Mesothelial cell of epicardium (in vitro differentiated cells): Measurements from ENCODE around the gene HRH2. TPM values are rescaled to one million over a fixed set of nuclear protein-coding genes. Genes with fewer than 3 reads are reported as not detected.
"Not testable (repeated sequence)": the region's sequence is repeated elsewhere in the genome, so short reads cannot be mapped to it uniquely, and the experiment has no call there.

Experiments
- DNase-seq, 2 experiments: peaks; one replicate each; pipeline ENCODE4 v3.0.0; 2021; ENCODE audit warnings: low spot score in 2 of 2; ENCODE audit not compliant: unreplicated experiment in 2 of 2
- H3K27ac Mint-ChIP-seq: 2 replicates; pipeline ENCODE4 v1.8.0; 2021; ENCODE audit warnings: mixed read lengths
- H3K27me3 Mint-ChIP-seq: 2 replicates; pipeline ENCODE4 v1.8.0; 2021; ENCODE audit warnings: low read depth, mixed read lengths
- H3K36me3 Mint-ChIP-seq: 2 replicates; pipeline ENCODE4 v1.8.0; 2021; ENCODE audit warnings: mixed read lengths
- H3K4me1 Mint-ChIP-seq: 2 replicates; pipeline ENCODE4 v1.8.0; 2021; ENCODE audit warnings: mixed read lengths
- H3K4me3 Mint-ChIP-seq: 2 replicates; pipeline ENCODE4 v1.8.0; 2021; ENCODE audit warnings: mild to moderate bottlenecking, moderate library complexity, mixed read lengths
- H3K9me3 Mint-ChIP-seq: 2 replicates; pipeline ENCODE4 v1.8.0; 2021; ENCODE audit warnings: mixed read lengths
- total RNA-seq: library from RNA; stranded (reverse); gene quantifications from 3 replicates; pipeline ENCODE4 v1.2.1, GENCODE V29; 2021
- TF ChIP-seq, protein P1 (sequence below): fragments of 200-600 bp; sonication (generic); IDR thresholded peaks from one replicate; pipeline ENCODE4 v1.5.0; 2021; ENCODE audit warnings: antibody characterized with exemption; ENCODE audit not compliant: unreplicated experiment

The HRH2 gene
- total RNA-seq, 1 donor from 2014 or later = 2.6 TPM

DNA sequence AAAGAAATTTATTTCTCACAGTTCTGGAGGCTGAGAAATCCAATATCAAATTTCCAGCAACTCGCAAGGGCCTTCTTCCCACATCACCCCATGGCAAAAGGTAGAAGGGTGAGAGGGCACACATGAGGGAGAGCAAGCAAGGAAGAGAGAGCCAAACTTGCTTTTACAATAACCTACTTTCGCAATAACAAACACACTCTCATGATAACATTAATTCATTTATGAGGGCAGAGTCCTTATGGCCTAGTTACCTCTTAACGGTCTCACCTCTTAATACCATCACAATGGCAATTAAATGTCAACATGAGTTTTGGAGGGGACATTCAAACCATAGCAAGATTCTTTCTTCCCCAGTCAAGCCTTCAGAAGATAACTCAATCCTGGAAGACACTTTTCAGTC lies 11.6 kb upstream of the HRH2 start:
- no peak overlapping the region for H3K4me3 Mint-ChIP-seq
- peaks cover 5% of the 10 kb centered on the region for H3K27me3 Mint-ChIP-seq
- no peaks in the 10 kb centered on the region for H3K4me1 Mint-ChIP-seq
- DNase-seq = no peak
- H3K36me3 Mint-ChIP-seq = no peaks in the 10 kb centered on the region
- H3K9me3 Mint-ChIP-seq = peaks cover 23% of the 10 kb centered on the region
- H3K27ac Mint-ChIP-seq = no peak overlapping the region
- TF ChIP-seq, protein P1, sequence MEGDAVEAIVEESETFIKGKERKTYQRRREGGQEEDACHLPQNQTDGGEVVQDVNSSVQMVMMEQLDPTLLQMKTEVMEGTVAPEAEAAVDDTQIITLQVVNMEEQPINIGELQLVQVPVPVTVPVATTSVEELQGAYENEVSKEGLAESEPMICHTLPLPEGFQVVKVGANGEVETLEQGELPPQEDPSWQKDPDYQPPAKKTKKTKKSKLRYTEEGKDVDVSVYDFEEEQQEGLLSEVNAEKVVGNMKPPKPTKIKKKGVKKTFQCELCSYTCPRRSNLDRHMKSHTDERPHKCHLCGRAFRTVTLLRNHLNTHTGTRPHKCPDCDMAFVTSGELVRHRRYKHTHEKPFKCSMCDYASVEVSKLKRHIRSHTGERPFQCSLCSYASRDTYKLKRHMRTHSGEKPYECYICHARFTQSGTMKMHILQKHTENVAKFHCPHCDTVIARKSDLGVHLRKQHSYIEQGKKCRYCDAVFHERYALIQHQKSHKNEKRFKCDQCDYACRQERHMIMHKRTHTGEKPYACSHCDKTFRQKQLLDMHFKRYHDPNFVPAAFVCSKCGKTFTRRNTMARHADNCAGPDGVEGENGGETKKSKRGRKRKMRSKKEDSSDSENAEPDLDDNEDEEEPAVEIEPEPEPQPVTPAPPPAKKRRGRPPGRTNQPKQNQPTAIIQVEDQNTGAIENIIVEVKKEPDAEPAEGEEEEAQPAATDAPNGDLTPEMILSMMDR = no peak

DNA sequence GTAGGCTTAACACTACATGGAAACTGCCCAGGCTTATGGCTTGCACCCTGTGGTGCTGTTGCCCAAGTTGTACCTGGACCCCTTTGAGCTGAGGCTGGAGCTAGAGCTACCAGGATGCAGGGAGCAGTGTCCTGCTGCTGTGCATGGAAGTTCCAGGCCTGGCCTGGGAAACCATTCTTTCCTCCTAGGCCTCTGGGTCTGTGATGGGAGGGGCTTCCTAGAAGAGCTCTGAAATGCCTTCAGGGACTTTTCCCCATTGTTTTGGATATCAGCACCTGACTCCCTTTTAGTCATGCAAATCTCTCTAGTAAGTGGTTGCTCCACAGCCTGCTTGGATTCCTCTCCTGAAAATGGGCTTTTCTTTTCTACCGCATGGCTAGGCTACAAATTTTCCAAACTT lies 7.9 kb upstream of the HRH2 start:
- TF ChIP-seq, protein P1 = no peak
- Mint-ChIP-seq H3K4me3 (no peak overlapping the region), H3K36me3 (no peaks in the 10 kb centered on the region), H3K4me1 (no peaks in the 10 kb centered on the region), H3K27me3 (peaks cover 35% of the 10 kb centered on the region), H3K9me3 (peaks cover 24% of the 10 kb centered on the region), H3K27ac (no peak overlapping the region)
- DNase-seq = no peak

DNA sequence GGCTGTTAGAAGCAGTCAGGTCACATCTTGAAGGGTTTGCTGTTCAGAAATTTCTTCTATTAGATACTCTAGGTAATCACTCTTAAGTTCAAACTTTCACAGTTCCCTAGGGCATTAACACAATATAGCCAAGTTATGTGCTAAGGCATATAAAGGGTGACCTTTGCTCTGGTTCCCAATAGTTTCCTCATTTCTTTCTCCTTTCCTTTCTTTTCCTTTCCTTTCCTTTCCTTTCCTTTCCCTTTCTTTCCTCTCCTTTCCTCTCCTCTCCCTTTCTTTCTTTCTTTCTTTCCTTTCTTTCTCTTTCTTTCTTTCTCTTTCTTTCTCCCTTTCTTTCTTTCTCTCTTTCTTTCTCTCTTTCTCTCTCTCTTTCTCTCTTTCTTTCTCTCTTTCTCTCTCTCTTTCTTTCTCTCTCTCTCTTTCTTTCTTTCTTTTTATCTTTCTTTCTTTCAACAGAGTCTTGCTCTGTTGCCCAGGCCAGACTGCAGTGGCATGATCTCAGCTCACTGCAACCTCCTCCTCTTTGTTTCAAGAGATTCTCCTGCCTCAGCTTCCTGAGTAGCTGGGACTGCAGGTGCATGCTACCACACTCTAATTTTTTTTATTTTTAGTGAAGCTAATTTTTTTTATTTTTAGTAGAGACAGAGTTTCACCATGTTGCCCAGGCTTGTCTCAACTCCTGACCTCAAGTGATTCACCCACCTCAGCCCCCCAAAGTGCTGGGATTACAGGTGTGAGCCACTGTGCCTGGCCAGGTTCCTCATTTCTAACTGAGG lies 7.3 kb upstream of the HRH2 start:
- H3K4me3 Mint-ChIP-seq, H3K36me3 Mint-ChIP-seq, DNase-seq, H3K27ac Mint-ChIP-seq, H3K4me1 Mint-ChIP-seq: not testable (repeated sequence)
- peaks cover 24% of the 10 kb centered on the region for H3K9me3 Mint-ChIP-seq
- peaks cover 42% of the 10 kb centered on the region for H3K27me3 Mint-ChIP-seq

DNA sequence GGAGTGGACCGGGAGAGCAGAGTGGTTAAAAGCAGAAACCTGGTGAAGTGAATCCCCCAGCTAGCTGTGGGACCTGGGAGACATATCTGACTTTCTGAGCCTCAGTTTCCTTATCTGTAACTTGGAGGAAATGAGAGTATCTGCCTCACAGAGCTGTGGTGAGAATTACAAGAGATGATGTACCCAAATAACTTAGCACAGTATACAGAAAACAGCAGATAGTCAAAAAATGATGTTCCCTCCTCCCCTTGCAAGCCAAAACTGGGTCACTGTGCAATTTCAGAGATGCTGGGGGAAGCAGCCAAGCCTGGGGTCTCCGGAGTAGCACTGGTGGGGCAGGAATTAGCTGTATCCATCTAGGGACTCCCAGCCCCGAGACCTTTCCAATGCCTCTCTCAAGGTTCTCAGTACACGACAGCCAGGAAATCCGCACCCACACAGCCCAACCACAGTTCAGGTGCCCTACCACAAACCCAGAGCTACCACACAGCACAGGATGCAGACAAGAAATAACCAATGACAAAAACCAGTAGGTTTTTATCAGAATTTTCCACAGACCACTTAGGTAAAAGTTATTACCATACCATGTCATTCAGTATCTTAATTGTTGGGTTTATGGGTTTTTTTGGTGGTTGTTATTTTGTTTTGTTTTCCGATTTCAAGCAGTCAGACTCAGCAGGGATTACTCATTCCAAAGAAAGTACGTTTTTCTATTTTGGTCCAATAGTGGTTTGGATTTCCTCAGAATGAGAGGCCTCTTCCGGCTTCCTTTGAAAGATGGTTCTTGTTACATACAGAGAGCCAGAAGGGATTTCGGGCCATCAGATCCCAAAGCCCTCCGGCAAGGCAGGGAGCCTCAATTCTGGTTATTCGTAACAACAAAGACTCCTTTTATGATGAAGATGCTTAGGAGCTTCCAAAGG lies 4.9 kb upstream of the HRH2 start:
- no peak overlapping the region for H3K27ac Mint-ChIP-seq
- H3K36me3 Mint-ChIP-seq = no peaks in the 10 kb centered on the region
- peaks cover 19% of the 10 kb centered on the region for H3K9me3 Mint-ChIP-seq
- H3K4me1 Mint-ChIP-seq = peaks cover 7% of the 10 kb centered on the region
- peaks cover 61% of the 10 kb centered on the region for H3K27me3 Mint-ChIP-seq
- DNase-seq = no peak
- H3K4me3 Mint-ChIP-seq = no peak overlapping the region
- TF ChIP-seq, protein P1 = no peak

DNA sequence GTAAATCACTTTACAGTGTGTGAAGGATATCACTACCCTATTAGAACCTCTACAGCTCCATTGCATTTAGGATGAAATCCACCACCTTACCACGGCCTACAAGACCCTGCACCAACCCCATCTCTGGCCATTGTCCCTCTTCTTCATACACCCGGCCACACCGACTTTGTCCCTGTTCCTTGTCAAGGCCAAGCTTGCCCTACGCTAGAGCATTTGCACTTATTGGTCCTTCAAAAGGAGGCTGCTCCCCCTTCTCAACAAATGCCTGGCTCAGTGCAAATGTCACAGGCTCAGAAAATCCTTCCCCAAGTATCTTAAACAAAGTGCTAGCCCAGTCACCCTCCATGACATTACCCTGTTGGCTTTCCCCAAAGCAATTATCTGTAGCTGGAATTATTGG lies 4.1 kb upstream of the HRH2 start:
- Mint-ChIP-seq H3K9me3 (peaks cover 19% of the 10 kb centered on the region), H3K4me1 (peaks cover 12% of the 10 kb centered on the region), H3K4me3 (no peak overlapping the region)

More for the DNA sequence above, 4.1 kb upstream of the HRH2 start:
- DNase-seq = no peak
- Mint-ChIP-seq H3K36me3 (no peaks in the 10 kb centered on the region), H3K27ac (no peak overlapping the region), H3K27me3 (peaks cover 68% of the 10 kb centered on the region)
- TF ChIP-seq, protein P1 = no peak
